Adrenal gland (tissue), 5 donors: ENCODE data around the gene OR13C5.

ENCODE experiments used
- CTCF ChIP-seq, 6 experiments: fragments of 450-650 bp in 4 of 6; fragments of 200-600 bp in 2 of 6; sonication (generic) in 1 of 6; IDR thresholded peaks; 1 replicate in 5 of 6; 2 replicates in 1 of 6; pipeline versions ENCODE4 v1.5.1 to v1.8.0; 2016 to 2021; ENCODE audit warnings: antibody characterized with exemption in 6 of 6, mild to moderate bottlenecking in 2 of 6, moderate library complexity in 1 of 6
- POLR2A ChIP-seq, 2 donors: fragments of 450-650 bp; IDR thresholded peaks; one replicate each; pipeline ENCODE4 v1.6.1; 2017; ENCODE audit warnings: antibody characterized with exemption in 2 of 2, mild to moderate bottlenecking in 2 of 2, moderate library complexity in 1 of 2
- donor health status: DM: no; HTN: no; CAD: no.

GRCh38 chr9:104586496-104587180 is 12.6 kb downstream of the OR13C5 start:
- TF ChIP-seq CTCF (IDR thresholded peaks at IDR 0.05) (no peak), POLR2A (IDR thresholded peaks at IDR 0.05) (no peak)
